Right lung (tissue), 5 donors: Measurements from ENCODE around the gene PRUNE2. TPM values are rescaled to one million over a fixed set of nuclear protein-coding genes. Genes with fewer than 3 reads are reported as not detected.
A peak's percentile ranks its signal among the peaks of the same experiment; 100 is the strongest.
"Not testable (repeated sequence)": the region's sequence is repeated elsewhere in the genome, so short reads cannot be mapped to it uniquely, and the experiment has no call there.

Experiments used
- DNase-seq, 2 donors: peaks; one replicate each; pipeline ENCODE4 v3.0.0-alpha.2; 2013
- polyA plus RNA-seq, 5 donors: library from polyadenylated mRNA; unstranded; fragments of 120-200 nt; gene quantifications; one replicate each; pipeline versions ENCODE4 v1.2.1 to v1.2.3, GENCODE V29; 2013; ENCODE audit warnings: inconsistent platforms in 1 of 5, low replicate concordance in 1 of 5; ENCODE audit not compliant: insufficient read length in 5 of 5, insufficient read depth in 1 of 5

Gene PRUNE2
- polyA plus RNA-seq, 5 donors = 2.5 to 4.4 (median 3.3) TPM

- no peak for DNase-seq
Measured at GRCh38 chr9:76873056-76873792, 32.7 kb downstream of the PRUNE2 start.

- DNase-seq = no peak
Measured at GRCh38 chr9:76868897-76869296, 37.0 kb downstream of the PRUNE2 start.

GRCh38 chr9:76866689-76867088, 39.2 kb downstream of the PRUNE2 start:
- DNase-seq = no peak

- no peak for DNase-seq
Measured at GRCh38 chr9:76863832-76864231, 42.1 kb downstream of the PRUNE2 start.

- DNase-seq = no peak
Measured at GRCh38 chr9:76859860-76860259, 46.1 kb downstream of the PRUNE2 start.

- not testable (repeated sequence) for DNase-seq
Measured at GRCh38 chr9:76858248-76858647, 47.7 kb downstream of the PRUNE2 start.

GRCh38 chr9:76856016-76856415, 49.9 kb downstream of the PRUNE2 start:
- DNase-seq = no peak

- DNase-seq = no peak
Measured at GRCh38 chr9:76855015-76855414, 50.9 kb downstream of the PRUNE2 start.

- no peak for DNase-seq
Measured at GRCh38 chr9:76852026-76852425, 53.9 kb downstream of the PRUNE2 start.

- DNase-seq = no peak
Measured at GRCh38 chr9:76846297-76846696, 59.6 kb downstream of the PRUNE2 start.

GRCh38 chr9:76845254-76845653, 60.7 kb downstream of the PRUNE2 start:
- DNase-seq = no peak

- no peak for DNase-seq
Measured at GRCh38 chr9:76835571-76836283, 70.2 kb downstream of the PRUNE2 start.

GRCh38 chr9:76828447-76828846, 77.5 kb downstream of the PRUNE2 start:
- DNase-seq = no peak

GRCh38 chr9:76827296-76828080, 78.4 kb downstream of the PRUNE2 start:
- no peak for DNase-seq

GRCh38 chr9:76820431-76820830, 85.5 kb downstream of the PRUNE2 start:
- DNase-seq = no peak

- DNase-seq = no peak
Measured at GRCh38 chr9:76818271-76818670, 87.6 kb downstream of the PRUNE2 start.

- DNase-seq = no peak
Measured at GRCh38 chr9:76817489-76817888, 88.4 kb downstream of the PRUNE2 start.

GRCh38 chr9:76812591-76812990, 93.3 kb downstream of the PRUNE2 start:
- DNase-seq = no peak

- DNase-seq = peak; percentile 6 to 25
Measured at GRCh38 chr9:76810377-76810957, 95.4 kb downstream of the PRUNE2 start.

GRCh38 chr9:76808636-76809035, 97.3 kb downstream of the PRUNE2 start:
- DNase-seq = no peak

- no peak for DNase-seq
Measured at GRCh38 chr9:76803762-76804161, 102.2 kb downstream of the PRUNE2 start.

- no peak for DNase-seq
Measured at GRCh38 chr9:76803083-76803482, 102.8 kb downstream of the PRUNE2 start.
